ENCODE data around the gene PRG2.

- no peak for TF ChIP-seq CTCF (IDR thresholded peaks at IDR 0.05)
- TF ChIP-seq POLR2A (IDR thresholded peaks at IDR 0.05): no peak
Observed at GRCh38 chr11:57439786-57440185, 49.3 kb upstream of the PRG2 start.
